RWPE2 (cell line): ENCODE data around the gene PDSS2.
A peak's percentile ranks its signal among the peaks of the same experiment; 100 is the strongest.

Experiments used
- ATAC-seq: fragments of 200-7000 bp; cut with Tn5 transposase; 3 replicates; pipeline ENCODE4 v1.9.1; 2021; ENCODE audit warnings: low read depth
- DNase-seq: peaks from one replicate; pipeline ENCODE4 v3.0.0-alpha.2; 2020; ENCODE audit warnings: low spot score
- H3K27ac ChIP-seq: fragments of 450-650 bp; 2 replicates; pipeline ENCODE4 v1.5.1; 2017; ENCODE audit warnings: mild to moderate bottlenecking; ENCODE audit not compliant: poor library complexity, severe bottlenecking
- H3K27me3 ChIP-seq: fragments of 250-450 bp; sonication (Bioruptor Pico); 2 replicates; pipeline ENCODE4 v1.5.1; 2021; ENCODE audit warnings: mild to moderate bottlenecking, moderate library complexity; ENCODE audit not compliant: insufficient read depth, poor library complexity, severe bottlenecking
- H3K36me3 ChIP-seq: fragments of 250-450 bp; sonication (Bioruptor Pico); 2 replicates; pipeline ENCODE4 v1.5.1; 2020; ENCODE audit warnings: low read depth, mild to moderate bottlenecking, moderate library complexity
- H3K4me1 ChIP-seq: fragments of 250-450 bp; sonication (Bioruptor Pico); 2 replicates; pipeline ENCODE4 v1.5.1; 2021; ENCODE audit warnings: mild to moderate bottlenecking, moderate library complexity; ENCODE audit not compliant: insufficient read depth, poor library complexity, severe bottlenecking
- H3K4me3 ChIP-seq: fragments of 250-450 bp; sonication (Bioruptor Pico); 2 replicates; pipeline ENCODE4 v1.5.1; 2021; ENCODE audit warnings: mild to moderate bottlenecking, moderate library complexity; ENCODE audit not compliant: severe bottlenecking
- H3K9me3 ChIP-seq: fragments of 250-450 bp; sonication (Bioruptor Pico); 2 replicates; pipeline ENCODE4 v1.5.1; 2021; ENCODE audit warnings: mild to moderate bottlenecking, moderate library complexity; ENCODE audit not compliant: severe bottlenecking
- TF ChIP-seq, protein P1 (sequence below): fragments of 450-650 bp; IDR thresholded peaks from one replicate; pipeline ENCODE4 v1.5.1; 2017; ENCODE audit warnings: mild to moderate bottlenecking, moderate library complexity; ENCODE audit not compliant: poor library complexity, severe bottlenecking

Gene PDSS2

DNA sequence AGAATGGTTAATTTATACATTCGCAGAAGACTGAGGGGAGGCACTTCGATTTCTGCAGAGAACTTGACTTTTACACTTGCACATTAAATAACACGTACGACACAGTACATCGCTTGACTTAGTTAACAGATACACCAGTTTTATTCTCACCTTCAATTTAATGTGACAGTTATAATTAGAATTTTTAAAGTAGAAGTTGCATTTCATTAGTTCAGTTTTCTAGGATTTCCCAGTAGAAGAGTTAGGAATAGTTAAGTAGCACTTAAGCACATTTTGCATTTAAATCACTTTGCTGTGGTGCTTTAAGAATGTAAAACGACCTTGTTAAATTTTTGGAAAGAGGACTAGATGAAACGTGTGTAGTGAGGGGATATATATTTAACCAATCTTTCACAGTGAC, 342.4 kb downstream of the PDSS2 start:
- TF ChIP-seq, protein P1, sequence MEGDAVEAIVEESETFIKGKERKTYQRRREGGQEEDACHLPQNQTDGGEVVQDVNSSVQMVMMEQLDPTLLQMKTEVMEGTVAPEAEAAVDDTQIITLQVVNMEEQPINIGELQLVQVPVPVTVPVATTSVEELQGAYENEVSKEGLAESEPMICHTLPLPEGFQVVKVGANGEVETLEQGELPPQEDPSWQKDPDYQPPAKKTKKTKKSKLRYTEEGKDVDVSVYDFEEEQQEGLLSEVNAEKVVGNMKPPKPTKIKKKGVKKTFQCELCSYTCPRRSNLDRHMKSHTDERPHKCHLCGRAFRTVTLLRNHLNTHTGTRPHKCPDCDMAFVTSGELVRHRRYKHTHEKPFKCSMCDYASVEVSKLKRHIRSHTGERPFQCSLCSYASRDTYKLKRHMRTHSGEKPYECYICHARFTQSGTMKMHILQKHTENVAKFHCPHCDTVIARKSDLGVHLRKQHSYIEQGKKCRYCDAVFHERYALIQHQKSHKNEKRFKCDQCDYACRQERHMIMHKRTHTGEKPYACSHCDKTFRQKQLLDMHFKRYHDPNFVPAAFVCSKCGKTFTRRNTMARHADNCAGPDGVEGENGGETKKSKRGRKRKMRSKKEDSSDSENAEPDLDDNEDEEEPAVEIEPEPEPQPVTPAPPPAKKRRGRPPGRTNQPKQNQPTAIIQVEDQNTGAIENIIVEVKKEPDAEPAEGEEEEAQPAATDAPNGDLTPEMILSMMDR, result no peak
- H3K27me3 ChIP-seq, result no peaks in the 10 kb centered on the region
- ATAC-seq (no peak), DNase-seq (no peak)
- no peaks in the 10 kb centered on the region for H3K36me3 ChIP-seq
- no peaks in the 10 kb centered on the region for H3K9me3 ChIP-seq
- peaks cover 4% of the 10 kb centered on the region for H3K4me1 ChIP-seq
- no peak overlapping the region for H3K4me3 ChIP-seq
- H3K27ac ChIP-seq, result no peak overlapping the region

DNA sequence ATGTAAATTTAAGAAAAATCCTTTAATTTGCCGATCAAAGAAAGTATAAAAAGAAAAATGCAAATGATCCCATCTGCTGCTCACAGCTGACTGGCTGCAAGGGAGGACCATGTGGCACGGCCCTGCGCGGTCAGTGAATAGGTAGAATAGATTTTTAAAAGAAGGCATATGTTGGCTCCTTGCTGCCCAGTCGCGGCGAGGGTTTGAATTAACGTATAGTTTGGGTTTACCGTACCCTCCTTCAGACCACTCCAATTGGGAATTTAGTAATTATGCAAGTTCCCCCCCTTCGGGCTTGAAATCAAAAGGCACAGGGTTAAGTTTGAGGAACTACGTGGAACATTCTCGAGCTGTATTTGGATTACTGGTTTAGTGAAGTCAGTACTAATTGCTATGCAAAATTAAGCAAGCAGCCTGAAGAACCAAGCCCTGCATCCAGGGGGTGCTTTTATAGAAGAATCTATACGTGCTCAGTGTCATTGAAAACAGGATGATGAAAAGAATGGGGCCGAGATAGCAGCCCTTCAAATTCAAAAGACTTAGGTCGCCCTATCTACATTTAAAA, 343.0 kb downstream of the PDSS2 start:
- peak overlapping the region; percentile 72 for H3K27ac ChIP-seq
- no peaks in the 10 kb centered on the region for H3K9me3 ChIP-seq
- TF ChIP-seq, protein P1, result no peak
- H3K4me1 ChIP-seq, result peaks cover 4% of the 10 kb centered on the region
- ATAC-seq (peak; percentile 50), DNase-seq (no peak)
- no peaks in the 10 kb centered on the region for H3K36me3 ChIP-seq
- peak overlapping the region; percentile 63 for H3K4me3 ChIP-seq
- H3K27me3 ChIP-seq, result no peaks in the 10 kb centered on the region

DNA sequence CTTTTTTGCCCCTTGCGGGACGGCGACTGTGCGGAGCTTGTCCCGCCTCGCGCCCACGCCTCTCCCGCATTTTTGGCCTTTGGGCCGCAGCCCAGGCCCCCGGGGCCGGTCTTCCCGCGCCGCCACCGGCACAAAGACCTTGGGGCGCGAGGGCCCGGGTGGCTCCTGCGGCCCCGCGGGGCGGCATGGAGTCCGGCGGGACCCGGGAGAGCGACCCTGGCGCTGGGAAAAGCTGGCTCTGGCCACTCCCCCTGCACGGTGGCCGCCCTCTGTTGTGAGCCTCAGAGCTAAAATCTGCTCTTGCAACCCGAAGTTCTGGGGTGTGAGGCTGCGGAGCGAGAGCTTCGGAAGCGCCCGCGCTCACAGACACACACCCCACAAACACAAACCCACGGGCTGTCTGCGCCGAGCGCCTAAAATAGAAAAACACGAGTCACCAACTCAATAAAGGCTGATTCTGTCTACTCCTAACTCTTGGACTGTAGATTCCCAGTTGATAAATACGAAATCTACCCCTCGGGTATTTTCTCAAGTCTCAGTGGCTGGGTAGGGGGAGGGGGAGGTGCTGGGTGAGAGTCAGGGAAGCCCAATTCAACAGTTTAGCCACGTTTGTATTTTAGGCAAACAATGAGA, 343.6 kb downstream of the PDSS2 start:
- TF ChIP-seq, protein P1, result no peak
- no peaks in the 10 kb centered on the region for H3K36me3 ChIP-seq
- peak overlapping the region; percentile 63 for H3K4me3 ChIP-seq
- H3K27me3 ChIP-seq, result no peaks in the 10 kb centered on the region
- ATAC-seq (peak; percentile 61), DNase-seq (peak; percentile 64)
- H3K4me1 ChIP-seq, result peaks cover 4% of the 10 kb centered on the region
- H3K9me3 ChIP-seq, result no peaks in the 10 kb centered on the region
- H3K27ac ChIP-seq, result peak overlapping the region; percentile 72

DNA sequence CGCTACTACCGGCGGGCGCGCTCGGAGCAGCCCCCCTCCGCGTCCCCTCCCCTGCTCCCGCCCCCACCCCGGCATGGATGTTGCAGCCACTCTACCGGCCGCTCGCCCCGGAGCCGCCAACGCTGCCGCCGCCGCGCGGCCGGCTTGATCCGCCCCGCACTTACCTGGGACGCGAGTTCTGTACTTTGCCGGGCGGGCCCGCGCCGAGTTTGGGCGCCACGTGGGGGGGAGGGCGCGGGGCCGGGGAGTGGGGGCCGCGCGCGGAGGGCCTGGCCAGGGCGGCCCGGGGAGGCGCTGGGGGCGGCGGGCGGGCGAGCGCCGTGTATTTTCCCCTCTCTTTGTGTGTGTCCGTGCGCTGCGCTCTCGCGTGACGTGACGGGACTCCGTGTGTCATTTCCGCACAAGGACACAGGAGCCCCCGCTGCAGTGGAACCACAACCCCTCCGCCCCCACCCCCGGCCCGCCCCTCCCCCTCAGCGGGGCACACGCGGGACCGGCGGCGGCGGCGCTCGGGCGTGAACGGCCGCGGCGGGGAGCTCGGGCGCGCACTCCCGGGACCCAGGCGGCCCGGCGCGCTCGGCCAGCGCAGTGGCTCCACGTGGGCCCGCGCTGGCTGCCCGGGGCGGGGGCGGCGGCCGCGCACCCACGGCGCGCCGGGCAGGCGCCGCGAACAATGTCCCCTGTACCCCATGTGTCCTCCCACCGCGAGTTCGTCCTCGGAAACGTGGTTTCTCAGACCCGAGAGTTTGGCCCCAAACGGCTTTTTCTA, 344.3 kb downstream of the PDSS2 start, which contains the start of gene BEND3:
Gene BEND3, minus strand, starts transcription at position 590 of the 769 bp plus-strand sequence. CDS start 16,230 bp downstream, outside the sequence.
- Histone ChIP-seq H3K9me3 (no peaks in the 10 kb centered on the region), H3K4me1 (peaks cover 4% of the 10 kb centered on the region), H3K4me3 (peak within 1 kb of the TSS; percentile 63), H3K27ac (peak within 1 kb of the TSS; percentile 72), H3K27me3 (no peaks in the 10 kb centered on the region), H3K36me3 (no peaks in the 10 kb centered on the region)
- TF ChIP-seq, protein P1, result no peak
- peak; percentile 11; the same call in 1 of the 3 replicates for ATAC-seq
- no peak for DNase-seq
